Transverse colon (tissue), 4 donors: Measurements from ENCODE around the gene EPHB4. TPM values are rescaled to one million over a fixed set of nuclear protein-coding genes. Genes with fewer than 3 reads are reported as not detected.
A peak's percentile ranks its signal among the peaks of the same experiment; 100 is the strongest.

Source experiments
- DNase-seq: peaks from one replicate; pipeline ENCODE4 v3.0.0-alpha.2; 2019
- H3K27ac ChIP-seq, 4 donors: fragments of 200-600 bp; sonication (generic); 2 replicates each; pipeline ENCODE4 v1.5.1; 2016 to 2018; ENCODE audit warnings: inconsistent platforms in 4 of 4
- H3K27me3 ChIP-seq: fragments of 200-600 bp; sonication (generic); 2 replicates; pipeline ENCODE4 v1.5.1; 2017; ENCODE audit warnings: inconsistent platforms
- H3K36me3 ChIP-seq, 4 donors: fragments of 200-600 bp; sonication (generic); 2 replicates each; pipeline ENCODE4 v1.5.1; 2017 to 2019; ENCODE audit warnings: inconsistent platforms in 4 of 4
- H3K4me1 ChIP-seq, 4 donors: fragments of 200-600 bp; sonication (generic); 2 replicates each; pipeline ENCODE4 v1.5.1; 2017 to 2020; ENCODE audit warnings: inconsistent platforms in 4 of 4
- H3K4me3 ChIP-seq, 4 donors: fragments of 200-600 bp; sonication (generic); 1 replicate in 1 of 4; 2 replicates in 3 of 4; pipeline versions ENCODE4 v1.5.1 to v1.6.1; 2017 to 2019; ENCODE audit warnings: inconsistent platforms in 4 of 4
- H3K9me3 ChIP-seq, 2 donors: fragments of 200-600 bp; sonication (generic); 2 replicates each; pipeline ENCODE4 v1.5.1; 2017 to 2019; ENCODE audit warnings: inconsistent platforms in 2 of 2
- CTCF ChIP-seq, 5 experiments: fragments of 200-600 bp in 3 of 5; fragments of 450-650 bp in 2 of 5; sonication (generic) in 3 of 5; IDR thresholded peaks; 1 replicate in 2 of 5; 2 replicates in 3 of 5; pipeline ENCODE4 v1.5.1; 2016 to 2017; ENCODE audit warnings: antibody characterized with exemption in 5 of 5, inconsistent platforms in 3 of 5, mild to moderate bottlenecking in 2 of 5, moderate library complexity in 1 of 5
- EP300 ChIP-seq: sonication (generic); formaldehyde crosslinking; IDR thresholded peaks from one replicate; pipeline ENCODE4 v1.6.1; 2017; ENCODE audit warnings: antibody characterized with exemption, low read depth
- POLR2A ChIP-seq: fragments of 450-650 bp; IDR thresholded peaks from one replicate; pipeline ENCODE4 v1.6.1; 2016; ENCODE audit warnings: antibody characterized with exemption, mild to moderate bottlenecking, moderate library complexity
- POLR2AphosphoS5 ChIP-seq, 3 donors: sonication (generic); formaldehyde crosslinking; IDR thresholded peaks; one replicate each; pipeline ENCODE4 v1.6.1; 2016; ENCODE audit warnings: antibody characterized with exemption in 3 of 3
- WGBS, 2 donors: methylation state at CpG; one replicate each; pipeline ENCODE4 v1.1.5; 2018; ENCODE audit warnings: low coverage in 1 of 2; 5-methylcytosine and 5-hydroxymethylcytosine counted together
- in situ Hi-C, 4 donors: fragments of 200-750 bp; cut with MboI; loops; one replicate each; pipeline versions ENCODE4 v1.15.0 to v1.15.1; 2017; ENCODE audit warnings: low sequenced_read_pairs in 3 of 4, low pct_ligation_motif_present in 1 of 4, low pct_unique_long_range_greater_than_20kb in 1 of 4
- intact Hi-C: fragments of 100-400 bp; cut with DNase I; formaldehyde crosslinking; loops from one replicate; pipeline ENCODE4 v1.15.1; 2023; ENCODE audit warnings: low total_unique reads
- total RNA-seq, 4 donors: library from RNA; depleted of rRNA; stranded (reverse); fragments of >200 nt; gene quantifications; one replicate each; pipeline ENCODE4 v1.1.0, GENCODE V29; 2016

EPHB4 gene
- total RNA-seq, 4 donors from 2014 or later: 23.2 to 95.5 (median 43.5) TPM

GRCh38 chr7:100832281-100832633 is 4.9 kb upstream of the EPHB4 start:
- WGBS, 2 donors: 66 to 77% methylated on average over 3 to 5 of the region's 5 CpGs
- peaks cover 14% of the 10 kb centered on the region for H3K27me3 ChIP-seq
- H3K4me1 ChIP-seq: peaks cover 6 to 40% (median 28%) of the 10 kb centered on the region in 4 donors
- H3K27ac ChIP-seq: peak overlapping the region; percentile 10 to 78 (median 43)
- in situ Hi-C loops (no loop called here), intact Hi-C loops (no loop called here)
- no peaks in the 10 kb centered on the region for H3K36me3 ChIP-seq
- no peak overlapping the region for H3K4me3 ChIP-seq
- no peak for DNase-seq
- TF ChIP-seq POLR2AphosphoS5 (IDR thresholded peaks at IDR 0.05) (no peak), CTCF (IDR thresholded peaks at IDR 0.05) (no peak), EP300 (no peak), POLR2A (no peak)
- no peaks in the 10 kb centered on the region for H3K9me3 ChIP-seq

GRCh38 chr7:100830396-100830795 is 3.1 kb upstream of the EPHB4 start:
- TF ChIP-seq EP300 (no peak), CTCF (IDR thresholded peaks at IDR 0.05) (no peak), POLR2A (no peak), POLR2AphosphoS5 (IDR thresholded peaks at IDR 0.05) (no peak)
- Histone ChIP-seq H3K27me3 (peaks cover 14% of the 10 kb centered on the region), H3K4me1 (peaks cover 0 to 38% (median 28%) of the 10 kb centered on the region in 4 donors), H3K27ac (no peak overlapping the region), H3K9me3 (no peaks in the 10 kb centered on the region), H3K4me3 (no peak overlapping the region), H3K36me3 (no peaks in the 10 kb centered on the region)
- intact Hi-C loops (no loop called here), in situ Hi-C loops (no loop called here)
- WGBS, 2 donors: 61 to 64% methylated on average over 4 of the region's 4 CpGs
- no peak for DNase-seq

- TF ChIP-seq POLR2AphosphoS5 (IDR thresholded peaks at IDR 0.05) (no peak), EP300 (no peak), CTCF (IDR thresholded peaks at IDR 0.05) (no peak), POLR2A (no peak)
- DNase-seq: no peak
- in situ Hi-C loops (no loop called here), intact Hi-C loops (no loop called here)
- Histone ChIP-seq H3K27me3 (peaks cover 14% of the 10 kb centered on the region), H3K4me3 (no peak overlapping the region), H3K36me3 (no peaks in the 10 kb centered on the region), H3K27ac (peak overlapping the region; percentile 55 to 94 (median 86)), H3K4me1 (peaks cover 0 to 49% (median 39%) of the 10 kb centered on the region in 4 donors), H3K9me3 (no peaks in the 10 kb centered on the region)
- 10 to 55% methylated on average over 2 to 15 of the region's 20 CpGs for WGBS, 2 donors
Observed at GRCh38 chr7:100829150-100829716, 1.9 kb upstream of the EPHB4 start.

- peaks cover 14% of the 10 kb centered on the region for H3K27me3 ChIP-seq
- in situ Hi-C loops: no loop called here
- peaks cover 0 to 41% (median 36%) of the 10 kb centered on the region in 4 donors for H3K4me1 ChIP-seq
- H3K27ac ChIP-seq: peak overlapping the region; percentile 81 to 94 (median 90)
- no peak for DNase-seq
- H3K36me3 ChIP-seq: peaks cover 0 to 15% (median under 1%) of the 10 kb centered on the region in 4 donors
- peak overlapping the region; percentile 62 to 85 (median 79) for H3K4me3 ChIP-seq
- intact Hi-C loops: loop anchor here (1.0 kb wide), 1 partner anchor 32 kb away; no protein-coding TSS in a partner anchor
- H3K9me3 ChIP-seq: no peaks in the 10 kb centered on the region
- TF ChIP-seq POLR2AphosphoS5 (IDR thresholded peaks at IDR 0.05) (no peak), POLR2A (no peak), CTCF (IDR thresholded peaks at IDR 0.05) (no peak), EP300 (no peak)
- 0 to 3% methylated on average over 1 to 33 of the region's 71 CpGs for WGBS, 2 donors
Observed at GRCh38 chr7:100826514-100827329, 601 bp downstream of the EPHB4 start.
